ENCODE data around the gene NTNG1.

The NTNG1 gene

DNA sequence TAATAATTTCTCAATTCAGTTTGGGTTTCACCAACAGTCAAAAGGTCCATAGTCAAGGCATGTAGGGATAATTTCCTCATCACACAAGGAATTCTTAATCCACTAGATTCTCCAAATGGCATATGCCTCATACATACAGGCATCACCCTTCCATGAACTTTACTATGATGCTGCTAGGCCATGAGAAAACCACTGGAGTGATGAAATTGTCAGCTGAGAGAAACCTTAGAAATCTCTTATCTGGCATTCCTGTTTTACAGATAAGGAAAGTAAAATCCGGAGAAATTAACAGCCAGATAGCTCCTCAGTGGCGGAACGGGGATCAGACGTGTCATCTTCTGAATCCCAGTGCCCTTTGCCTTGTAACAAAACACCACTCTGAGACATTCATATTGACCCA lies 274.4 kb downstream of the NTNG1 start:
- no peak for DNase-seq

DNA sequence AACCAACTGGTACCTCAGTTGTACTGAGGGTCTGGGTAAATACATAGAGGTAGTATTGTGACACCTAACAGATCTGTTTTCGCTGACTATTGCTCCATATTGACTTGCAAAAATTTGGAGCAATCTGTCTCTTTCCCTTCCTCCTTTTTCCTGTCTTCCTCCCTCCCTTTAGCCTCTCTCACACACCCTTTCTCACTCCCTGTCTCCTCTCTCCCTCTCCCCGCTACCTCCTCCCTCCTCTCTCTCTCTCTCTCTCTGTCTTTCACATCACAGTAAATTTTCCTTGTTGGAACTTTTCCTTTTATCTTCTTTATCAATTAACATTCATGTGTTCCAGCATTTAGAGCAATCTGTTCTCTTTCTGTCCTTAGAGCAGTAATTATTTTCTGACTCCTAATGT lies 278.2 kb downstream of the NTNG1 start:
- no peak for DNase-seq

DNA sequence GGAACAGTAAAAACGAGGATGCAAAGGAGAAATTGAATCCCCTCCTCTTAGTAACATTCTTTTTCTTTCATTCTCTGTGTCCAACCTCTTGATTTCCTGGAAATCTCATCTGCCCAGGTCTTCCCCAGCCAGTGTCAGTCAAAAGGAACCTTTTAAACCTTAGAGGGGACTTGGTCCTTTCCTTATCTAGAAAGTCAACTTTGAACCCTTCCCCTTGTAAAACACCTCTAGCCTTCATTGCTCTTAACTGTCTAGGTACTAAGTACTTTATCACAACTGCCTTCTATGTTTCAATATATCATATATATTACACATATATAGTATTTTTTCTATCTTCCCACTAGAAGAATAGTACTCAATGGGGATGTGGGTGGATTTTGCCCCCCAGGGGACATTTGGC lies 282.1 kb downstream of the NTNG1 start:
- DNase-seq, result no peak

DNA sequence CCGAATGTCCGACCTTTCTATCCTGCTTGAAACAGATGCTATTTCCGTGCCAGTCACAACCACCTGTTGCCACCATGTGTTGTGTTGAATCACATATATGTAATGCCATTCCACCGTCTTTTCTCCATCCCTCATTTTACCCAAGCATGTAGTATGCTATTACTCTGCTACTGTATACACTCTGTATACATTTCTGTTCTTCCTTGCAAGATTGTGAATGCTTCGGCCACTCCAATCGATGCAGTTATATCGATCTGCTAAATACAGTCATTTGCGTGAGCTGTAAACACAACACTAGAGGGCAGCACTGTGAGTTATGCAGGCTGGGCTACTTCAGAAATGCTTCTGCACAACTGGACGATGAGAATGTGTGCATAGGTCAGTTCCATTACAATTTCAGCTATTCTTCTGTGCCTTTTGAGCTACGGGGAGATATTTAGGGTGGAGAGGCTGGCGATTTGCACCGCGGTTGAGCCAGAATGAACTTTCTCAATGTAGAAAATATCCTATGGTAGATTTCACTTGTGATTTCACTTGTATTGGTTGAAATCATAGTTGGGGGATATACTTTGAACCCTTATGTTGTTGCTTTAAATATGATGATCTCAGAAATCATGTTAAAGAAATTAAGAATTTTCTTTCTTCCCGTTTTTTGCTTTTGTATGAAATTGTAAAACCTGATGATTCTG lies 289.8 kb downstream of the NTNG1 start:
- peak; percentile 39 for DNase-seq

DNA sequence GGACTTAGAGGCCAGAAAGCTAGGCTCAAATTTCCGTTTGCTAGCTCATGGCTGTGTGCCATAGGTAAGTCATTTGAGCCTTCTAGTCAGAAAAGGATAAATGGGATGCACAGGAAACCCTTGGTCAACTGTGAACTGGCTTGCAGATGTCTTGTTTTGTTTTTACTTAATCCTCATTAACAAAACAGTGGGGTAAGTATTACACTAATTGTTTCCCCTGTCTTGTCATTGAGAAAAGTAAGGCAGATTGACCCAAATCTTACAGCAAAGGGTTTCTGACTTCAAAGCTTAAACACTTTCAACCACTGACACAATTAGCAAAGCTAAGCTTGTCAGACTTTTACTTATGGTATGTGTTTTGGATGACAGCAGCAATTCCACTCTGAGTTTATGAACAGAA lies 291.3 kb downstream of the NTNG1 start:
- no peak for DNase-seq

DNA sequence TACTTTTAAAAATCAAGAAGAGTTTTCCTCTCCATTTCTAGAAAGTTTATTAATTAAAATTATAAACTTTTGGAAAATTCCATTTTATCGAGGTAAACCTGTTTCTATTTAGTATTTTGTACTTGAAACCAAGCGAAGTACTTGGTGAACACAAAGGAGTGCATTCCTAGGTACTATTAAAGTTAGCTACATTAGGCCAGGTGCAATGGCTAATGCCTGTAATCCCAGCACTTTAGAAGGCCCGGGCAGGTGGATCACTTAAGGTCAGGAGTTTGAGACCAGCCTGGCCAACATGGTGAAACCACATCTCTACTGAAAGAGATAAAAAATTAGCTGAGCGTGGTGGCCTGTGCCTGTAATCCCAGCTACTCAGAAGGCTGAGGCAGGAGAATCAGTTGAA lies 292.2 kb downstream of the NTNG1 start:
- no peak for DNase-seq

DNA sequence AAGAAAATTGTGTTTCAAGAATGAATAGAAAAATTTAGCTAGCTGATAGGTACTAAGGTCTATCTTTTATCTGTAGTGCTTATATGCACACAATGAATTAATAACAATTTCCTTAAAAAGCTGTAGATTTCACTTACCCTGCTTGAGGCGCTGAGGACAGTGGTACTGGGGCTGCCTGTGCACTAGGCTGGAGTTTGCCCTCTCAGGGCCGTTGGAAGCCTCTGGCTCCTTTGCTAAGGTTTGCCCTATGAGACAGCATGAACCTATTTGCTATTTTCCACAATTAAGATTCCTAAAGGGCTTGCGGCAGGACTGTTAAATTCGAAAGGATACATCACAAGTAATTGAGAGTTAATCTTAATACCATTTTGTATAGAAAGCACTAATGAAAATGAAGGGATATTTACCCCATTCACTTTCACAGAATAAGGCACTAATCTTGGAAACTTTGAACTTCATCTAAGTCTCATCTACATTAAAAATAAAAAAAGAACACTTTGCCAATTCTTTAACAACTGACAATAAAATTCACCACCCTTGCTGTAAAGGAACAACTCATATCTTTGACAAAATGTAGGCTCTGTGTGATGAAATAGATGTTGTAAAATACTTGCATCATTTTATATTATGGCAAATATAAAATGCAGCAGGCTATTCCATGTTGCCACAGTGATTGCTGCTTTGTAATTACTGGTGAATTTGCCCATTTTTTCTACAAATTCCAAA lies 293.0 kb downstream of the NTNG1 start:
- DNase-seq, result no peak

DNA sequence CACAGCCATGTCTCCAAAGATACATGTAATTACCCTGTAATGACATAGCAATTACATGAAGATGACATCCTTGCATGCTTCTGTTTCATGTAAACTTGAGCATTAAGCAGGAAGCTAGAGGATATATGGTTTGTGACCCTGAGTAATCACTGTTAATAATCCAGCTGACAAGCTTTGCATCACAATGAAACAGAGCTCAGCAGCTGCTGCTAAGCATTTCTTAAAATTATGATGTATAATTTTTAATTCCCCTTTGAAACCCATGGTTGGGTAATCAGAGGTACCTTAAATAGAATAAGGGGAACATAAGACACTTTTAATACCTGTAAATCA lies 293.5 kb downstream of the NTNG1 start:
- no peak for DNase-seq

DNA sequence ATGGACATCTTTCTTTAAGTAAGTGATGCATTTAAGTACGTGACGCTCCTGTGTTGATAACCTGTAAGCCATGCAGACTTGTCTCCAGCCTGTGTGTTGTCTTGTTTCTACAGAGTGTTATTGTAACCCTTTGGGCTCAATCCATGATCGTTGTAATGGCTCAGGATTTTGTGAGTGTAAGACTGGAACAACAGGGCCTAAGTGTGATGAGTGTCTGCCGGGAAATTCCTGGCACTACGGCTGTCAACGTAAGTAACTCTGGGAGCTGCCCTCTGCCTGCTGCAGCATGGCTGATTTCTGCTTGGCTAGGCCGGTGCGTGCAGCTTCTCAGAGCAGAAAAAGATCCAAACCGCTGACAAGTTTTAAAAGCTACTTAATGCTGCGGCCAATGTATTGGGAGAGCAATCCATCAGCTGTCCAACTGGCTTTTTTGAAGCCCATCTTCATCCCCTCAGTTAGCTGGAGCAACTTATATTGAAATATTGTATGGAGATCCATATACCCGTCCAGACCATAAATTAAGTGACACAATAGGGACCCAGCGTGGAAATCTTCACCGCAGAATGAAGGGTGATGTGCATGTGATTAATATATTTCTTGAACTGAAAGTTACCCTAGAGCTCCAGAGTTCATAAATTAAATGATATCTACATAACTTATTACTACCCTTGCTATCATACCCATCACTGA lies 295.9 kb downstream of the NTNG1 start:
- DNase-seq, result no peak

DNA sequence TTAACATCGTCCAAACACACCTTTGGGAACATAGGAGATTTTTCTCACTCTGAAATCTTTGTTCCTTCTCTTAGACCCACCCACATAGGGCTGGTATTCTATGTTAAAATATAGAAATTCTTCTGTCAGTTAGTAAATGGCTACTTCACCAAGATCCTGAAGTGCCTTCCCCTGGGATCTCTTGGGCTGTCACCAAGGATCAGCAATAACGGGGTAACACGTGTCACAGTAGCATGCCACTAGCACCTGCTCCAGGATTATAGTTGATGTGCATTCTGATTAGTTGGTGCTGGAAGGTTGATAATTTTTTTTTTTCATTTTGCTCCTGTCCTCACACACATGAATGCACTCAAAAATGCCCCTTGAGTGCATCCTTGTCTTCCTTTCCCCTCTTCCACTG lies 298.7 kb downstream of the NTNG1 start:
- DNase-seq, result no peak

DNA sequence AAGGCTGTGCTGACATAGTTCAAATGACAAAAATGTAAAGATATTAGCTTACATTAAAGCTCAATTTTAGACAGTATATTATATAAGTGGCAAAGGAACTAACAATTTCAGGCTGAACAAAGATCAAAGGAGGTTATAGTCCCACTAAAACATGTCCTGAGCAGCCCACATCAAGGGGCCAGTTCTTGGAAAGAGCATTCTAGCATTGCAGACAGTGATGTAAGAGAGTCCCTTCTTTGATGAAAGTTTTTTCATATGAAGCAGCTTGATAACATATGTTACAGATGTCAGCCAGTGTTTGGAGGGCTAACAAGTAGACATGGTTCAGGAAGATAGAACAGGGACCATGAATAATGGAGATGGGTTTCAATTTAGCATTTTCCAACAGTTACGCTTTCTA lies 301.7 kb downstream of the NTNG1 start:
- no peak for DNase-seq

DNA sequence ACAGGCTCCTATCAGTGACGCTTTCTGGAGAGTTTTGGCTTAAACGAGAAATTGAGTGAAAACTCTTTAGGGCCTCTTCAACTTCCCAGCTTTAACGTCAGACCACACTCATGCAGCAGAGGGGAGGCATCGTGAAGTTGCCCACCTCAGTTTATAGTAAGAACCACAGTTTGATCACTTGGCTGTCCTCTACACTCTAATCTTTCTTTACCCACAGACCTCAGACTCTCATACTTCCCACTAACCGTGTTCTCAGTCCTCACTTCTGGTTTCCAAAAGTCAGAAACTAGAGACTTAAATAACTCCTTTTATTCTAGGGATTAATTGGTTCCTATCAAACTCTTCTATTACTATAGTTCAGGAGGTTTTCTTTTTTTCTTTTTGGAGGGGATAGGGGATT lies 302.2 kb downstream of the NTNG1 start:
- DNase-seq, result no peak

DNA sequence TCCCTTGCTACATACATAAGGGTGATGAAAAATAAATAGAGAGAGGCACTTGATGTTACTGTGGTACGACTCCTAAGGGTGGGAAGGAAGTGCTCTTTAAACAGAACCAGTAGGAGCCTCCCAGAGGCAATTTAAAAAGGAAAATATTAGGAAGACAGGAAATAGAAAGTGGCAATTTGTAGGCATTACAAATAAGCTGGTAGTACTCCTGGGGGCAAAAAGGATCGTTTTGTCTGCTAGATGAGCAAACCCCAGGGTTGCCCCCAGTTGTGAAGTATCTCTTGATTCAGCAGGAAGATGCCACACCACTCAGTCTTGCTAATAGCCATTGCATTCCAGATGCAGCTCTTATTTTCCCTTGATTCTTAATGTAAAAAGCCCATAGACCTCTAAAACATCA lies 303.0 kb downstream of the NTNG1 start:
- DNase-seq, result no peak

DNA sequence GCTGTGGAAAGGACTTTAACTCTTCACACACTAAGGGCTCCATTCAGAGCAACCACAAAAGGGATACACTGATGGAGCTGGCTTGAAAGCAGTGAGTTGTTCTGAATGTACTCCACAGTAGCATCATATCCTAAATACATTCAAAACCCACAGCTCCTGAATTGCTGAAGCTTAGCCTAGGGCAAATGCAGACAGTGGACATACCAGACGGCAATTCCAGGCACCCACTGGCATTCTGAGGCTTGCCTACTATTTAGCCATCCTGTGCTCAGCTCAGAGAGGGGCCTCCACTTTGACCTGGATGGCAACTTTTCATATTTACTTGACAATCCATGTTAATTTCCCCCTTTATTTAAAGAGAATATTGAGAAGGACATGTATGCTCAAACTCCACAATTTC lies 303.5 kb downstream of the NTNG1 start:
- no peak for DNase-seq

DNA sequence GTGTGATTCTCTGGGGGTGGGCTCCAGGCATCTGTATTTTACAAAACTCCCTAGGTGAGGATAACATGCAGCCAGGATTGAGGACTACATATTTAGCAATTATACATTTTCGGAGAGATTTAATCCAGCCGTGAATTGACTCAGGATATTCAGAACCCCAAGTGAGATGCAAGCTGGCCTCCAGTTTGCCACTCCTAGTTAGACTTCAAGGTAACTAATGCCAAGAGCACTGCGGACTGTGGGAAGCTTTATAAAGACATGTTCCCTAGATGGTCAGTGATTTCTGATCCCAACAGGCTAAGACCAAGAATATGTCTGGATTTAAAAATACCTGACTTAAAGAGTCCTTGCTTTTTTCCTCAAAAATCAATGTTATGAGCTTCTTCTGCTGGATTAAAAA lies 308.5 kb downstream of the NTNG1 start:
- no peak for DNase-seq

DNA sequence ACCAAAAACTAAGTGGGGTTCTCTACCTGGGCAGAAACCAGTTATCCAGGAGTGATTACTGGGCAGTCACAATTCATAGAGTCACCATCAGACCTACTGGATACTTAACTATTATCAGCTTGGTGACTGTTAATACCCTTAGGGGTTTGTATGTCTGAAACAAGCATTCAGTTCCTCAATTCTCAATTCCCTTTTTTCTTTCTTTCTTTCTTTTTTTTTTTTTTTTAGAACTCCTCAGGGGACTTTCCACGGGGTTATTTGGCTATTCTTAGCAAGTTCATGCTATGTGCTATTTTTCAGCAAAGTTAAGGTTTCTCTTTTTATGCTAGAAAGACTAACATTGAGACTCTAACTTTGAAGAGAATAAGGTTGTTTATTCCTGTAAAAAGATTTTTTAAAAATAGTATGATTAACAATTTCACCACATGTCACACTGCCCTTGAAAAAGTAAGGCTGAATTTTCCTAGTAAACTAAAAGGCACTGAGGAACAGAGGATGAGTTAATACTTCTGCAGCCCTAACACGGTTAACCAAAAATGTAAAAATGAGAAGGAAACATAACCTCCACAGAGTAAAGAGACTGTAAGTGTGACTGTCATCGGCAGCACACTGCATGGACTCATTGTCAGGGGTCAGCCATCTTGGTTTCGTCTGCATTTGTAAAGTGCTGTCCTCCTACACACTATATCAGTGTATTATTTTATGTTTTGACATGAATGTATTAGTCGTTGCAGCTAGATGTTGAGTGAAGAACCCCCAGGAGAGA lies 310.2 kb downstream of the NTNG1 start:
- no peak for DNase-seq

DNA sequence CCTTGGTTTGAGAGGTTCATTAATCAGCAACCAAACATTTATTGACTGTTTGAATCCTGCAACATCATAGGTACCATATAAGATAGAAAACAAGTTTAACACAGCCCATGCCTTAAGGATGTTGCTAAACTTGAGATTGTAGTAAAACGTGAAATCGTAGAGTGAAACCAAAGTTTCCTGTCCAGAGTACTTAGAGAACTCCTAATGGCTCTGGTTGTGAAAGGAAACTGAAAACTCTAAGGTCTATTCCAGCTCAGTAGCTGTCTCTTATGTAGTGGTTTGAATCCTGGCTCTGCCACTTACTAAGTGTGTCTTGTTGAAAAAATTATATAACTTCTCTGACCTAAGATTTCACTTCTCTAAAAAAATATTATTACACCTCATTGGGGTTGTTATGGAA lies 310.9 kb downstream of the NTNG1 start:
- DNase-seq, result no peak

DNA sequence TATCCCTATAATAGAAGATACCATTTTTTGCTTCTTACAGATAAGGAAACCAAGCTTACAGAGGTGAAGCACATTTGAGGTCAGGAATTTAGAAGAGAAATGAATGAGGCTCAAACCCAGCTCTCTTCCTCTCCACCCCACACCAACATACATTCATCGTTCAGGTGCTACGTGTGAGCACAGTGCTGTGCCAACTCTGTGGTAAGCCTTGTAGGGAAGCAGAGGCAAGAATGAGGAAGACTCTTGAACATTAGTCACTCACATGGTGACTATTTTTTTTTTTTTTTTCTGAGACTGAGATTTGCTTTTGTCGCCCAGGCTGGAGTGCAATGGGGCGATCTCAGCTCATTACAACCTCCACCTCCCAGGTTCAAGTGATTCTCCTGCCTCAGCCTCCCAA lies 314.0 kb downstream of the NTNG1 start:
- no peak for DNase-seq

DNA sequence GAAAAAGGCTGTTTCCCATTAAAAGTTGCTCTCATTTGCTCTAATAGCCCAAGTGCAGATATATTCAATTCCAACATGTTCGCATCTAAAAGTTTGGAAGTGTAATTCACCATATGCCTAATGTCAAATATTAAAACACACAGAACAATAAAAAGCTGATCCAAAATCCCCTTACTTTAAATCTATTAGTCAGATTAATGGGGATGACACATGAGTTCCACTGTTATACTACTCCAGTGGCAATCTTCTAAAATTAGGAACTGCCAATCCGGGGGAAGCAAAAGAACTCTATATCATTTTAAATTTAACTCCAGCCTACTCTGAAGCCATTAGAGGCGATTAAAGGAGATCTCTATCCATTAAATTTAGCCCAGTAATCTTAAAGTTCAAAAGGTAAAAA lies 317.1 kb downstream of the NTNG1 start:
- DNase-seq, result no peak

DNA sequence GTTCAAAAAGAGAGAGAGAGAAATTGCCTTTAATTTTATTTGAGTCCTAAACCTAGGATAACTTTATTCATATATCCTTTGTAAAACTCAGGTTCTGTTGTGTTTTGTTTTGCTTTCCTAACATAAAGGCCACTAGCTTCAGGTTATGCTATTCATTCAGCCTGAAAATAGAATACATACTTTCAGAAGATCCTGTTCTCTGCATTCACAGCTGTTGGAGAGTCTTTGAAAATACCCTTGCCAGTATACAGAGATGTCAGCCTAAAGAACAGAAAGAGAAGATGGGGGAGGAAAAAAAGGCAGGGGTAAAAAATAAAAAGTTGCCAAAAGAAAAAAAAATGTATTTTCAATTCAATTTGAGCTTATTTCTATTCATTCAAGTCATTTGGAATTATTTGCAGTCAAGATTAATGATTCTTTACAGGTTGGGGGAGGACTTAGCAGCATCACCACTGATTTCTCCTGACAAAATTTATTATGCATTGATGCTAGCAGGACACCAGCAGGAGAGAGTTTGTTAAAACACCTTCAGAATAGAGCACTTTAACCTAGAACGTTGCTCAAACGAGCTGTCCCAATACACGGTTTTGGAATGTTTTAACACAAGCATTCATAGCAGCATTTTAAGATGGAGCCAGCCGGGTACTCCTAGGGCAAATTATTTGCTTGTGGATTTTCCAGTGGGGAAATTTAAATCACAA lies 318.5 kb downstream of the NTNG1 start:
- no peak for DNase-seq

DNA sequence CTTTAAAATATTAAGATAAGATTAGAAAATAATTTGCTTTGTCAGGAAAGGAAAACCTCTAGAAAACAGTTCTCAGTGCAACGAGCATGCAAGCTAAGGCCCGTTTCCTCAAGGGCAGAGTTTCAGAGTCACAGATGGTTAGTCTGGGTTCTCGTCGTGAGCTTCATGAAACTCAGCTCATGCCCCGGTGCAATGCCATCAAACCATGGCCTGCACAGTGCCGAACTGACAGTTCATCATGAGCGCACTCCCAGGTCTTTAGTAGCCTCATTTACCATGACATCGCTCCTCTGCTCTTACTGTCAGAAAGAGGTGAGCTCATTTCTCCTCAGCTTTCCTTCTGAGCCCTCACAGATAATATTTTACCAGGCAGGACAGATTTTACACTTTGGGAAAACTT lies 319.2 kb downstream of the NTNG1 start:
- DNase-seq, result no peak

DNA sequence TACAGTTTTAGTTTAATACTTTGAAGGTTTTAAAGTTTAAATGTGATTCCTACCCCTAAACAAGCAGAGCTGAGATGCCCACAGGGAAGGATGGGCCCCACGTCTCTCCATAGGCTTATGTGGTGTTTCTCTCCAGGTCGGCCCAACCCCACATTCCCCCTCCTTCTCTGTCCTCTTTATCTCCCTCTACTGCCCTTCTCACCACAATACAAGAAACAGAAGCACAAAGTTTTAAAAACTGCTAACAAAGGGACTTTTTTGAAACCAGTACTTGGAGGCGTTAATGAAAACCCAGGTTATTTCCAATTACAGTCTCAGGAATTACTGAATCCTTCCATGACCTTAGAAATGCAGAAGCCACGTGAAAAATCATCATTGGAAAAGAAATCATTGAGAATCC lies 324.0 kb downstream of the NTNG1 start:
- DNase-seq, result no peak

DNA sequence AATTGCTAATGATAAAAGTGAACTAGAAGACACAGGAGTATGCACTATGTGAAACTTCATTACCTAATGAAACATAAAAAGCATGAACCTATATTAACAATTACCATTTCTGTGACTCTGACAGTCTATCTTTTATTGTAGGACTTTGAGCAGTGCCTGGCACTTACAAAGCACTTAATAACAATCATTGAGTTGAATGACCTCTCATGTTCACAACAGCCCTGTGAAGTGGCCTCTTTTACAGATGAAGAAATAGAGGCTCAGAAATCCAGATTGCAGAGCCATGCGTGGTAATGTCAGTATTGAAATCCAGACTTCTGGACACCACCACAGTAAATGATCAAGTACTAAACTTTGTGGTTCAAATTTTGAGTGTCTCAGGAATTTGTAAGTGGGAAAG lies 326.4 kb downstream of the NTNG1 start:
- no peak for DNase-seq
